ENCODE measurements around the gene KRTAP29-1.

Gene KRTAP29-1

DNA sequence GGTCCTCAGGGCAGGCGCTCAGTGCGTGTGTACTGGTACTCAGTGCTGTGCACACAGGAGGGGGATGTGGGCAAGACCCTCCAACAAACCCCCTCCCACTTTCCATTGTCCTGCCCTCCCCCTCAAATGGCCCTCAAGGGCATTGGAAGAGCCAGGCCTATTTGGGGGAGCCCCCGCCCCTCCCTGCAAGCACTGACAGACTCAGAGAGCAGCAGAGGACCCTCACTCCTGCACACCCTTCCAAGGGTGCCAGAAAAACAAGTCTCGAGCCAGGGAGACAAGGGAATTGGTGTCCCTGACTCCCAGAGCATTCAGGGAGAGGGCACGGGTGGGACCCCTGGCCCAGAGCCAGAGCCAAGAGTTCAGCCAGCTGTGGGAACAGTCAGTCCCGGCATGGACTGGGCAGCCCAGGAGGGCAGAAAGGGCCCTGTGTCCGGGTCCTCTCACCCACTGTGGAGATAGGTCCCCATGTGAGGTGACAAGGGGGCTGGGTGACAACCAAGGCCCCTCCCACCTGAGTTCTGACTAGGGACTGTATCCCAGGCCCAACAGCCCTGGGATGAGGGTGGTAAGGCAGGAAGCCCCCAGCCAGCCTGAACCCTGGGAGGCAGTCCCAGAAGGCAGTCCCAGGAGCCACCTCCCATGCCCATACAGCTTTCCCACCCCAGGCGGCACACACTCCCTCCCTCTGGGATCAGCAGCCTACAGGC lies 24.9 kb upstream of the KRTAP29-1 start:
- DNase-seq (ENCODE audit: low read depth): no peak
- TF ChIP-seq CTCF (IDR thresholded peaks at IDR 0.05; ENCODE audit: control insufficient read depth, insufficient read depth, low read depth, low read length, missing control alignments): no peak

DNA sequence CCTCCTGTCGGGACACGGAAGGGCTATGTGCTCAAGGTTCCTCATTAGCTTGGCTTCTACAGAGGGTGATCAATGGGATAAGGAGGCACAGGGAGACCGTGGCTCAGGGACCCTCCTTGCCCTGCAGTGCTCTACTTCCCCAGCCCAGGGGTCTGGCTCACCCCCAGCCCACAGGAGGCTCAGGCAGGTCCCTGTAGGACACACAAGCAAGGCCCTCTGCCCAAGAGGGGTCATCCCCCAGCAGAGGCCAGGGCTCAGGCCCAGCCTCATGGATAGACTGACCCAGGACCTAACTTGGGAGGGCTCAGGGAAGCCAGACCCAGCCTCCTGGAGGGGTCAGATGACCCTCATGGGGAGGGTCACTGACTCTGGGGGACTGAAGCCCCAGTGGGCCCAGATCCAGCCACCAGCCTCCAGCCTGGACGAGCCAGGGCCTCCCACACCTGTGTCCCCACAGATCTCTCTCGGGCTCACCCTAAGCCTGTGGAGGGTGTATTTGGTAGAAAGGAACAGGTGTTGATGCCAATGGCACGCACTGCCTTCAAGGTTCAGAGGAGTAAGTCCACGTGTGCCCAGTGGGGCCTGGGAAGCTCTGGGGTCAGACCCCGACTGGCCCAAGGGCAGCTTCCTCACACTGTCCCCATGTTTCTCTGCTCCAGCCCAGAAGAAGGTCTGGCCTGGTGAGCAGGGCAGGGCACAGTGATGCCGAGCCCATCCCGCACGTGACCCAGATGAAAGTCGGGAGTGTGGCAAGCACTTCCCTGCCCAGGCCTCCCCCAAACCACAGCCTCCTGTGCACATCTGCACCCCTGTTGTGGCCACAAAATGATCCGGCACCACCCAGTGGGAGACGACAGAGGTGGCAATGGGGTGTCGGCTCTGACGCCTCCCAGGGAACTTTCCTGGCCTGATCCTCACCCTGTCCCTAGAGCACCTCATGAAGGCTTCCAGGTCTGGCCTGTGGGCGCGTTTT lies 23.8 kb upstream of the KRTAP29-1 start:
- no peak overlapping the region for H3K4me3 ChIP-seq (ENCODE audit: control insufficient read depth, low read depth, low read length)
- DNase-seq (ENCODE audit: low read depth): no peak
- TF ChIP-seq CTCF (IDR thresholded peaks at IDR 0.05; ENCODE audit: control insufficient read depth, insufficient read depth, low read depth, low read length, missing control alignments): no peak

More for the DNA sequence above, 24.9 kb upstream of the KRTAP29-1 start:
- H3K4me3 ChIP-seq (ENCODE audit: control insufficient read depth, low read depth, low read length): no peak overlapping the region

DNA sequence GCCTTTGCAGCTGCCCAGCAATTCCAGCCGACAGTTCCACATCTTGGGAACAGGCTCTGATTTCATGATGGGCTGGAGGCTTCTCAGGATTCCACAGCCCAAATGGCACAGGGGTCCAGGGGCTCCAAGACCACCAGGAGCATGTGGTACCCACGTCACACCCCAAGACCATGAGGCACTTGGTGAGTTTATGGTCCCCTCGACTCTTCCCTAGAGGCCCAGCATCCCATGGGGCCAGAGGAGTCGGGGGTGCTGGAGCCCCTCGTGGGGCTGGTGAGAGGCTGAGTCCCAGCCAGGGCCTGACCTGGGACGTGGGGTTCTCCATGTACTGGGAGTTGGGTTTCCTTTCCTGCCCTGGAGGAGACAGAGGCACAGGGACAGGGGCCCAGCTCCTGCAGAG lies 23.0 kb upstream of the KRTAP29-1 start:
- TF ChIP-seq CTCF (IDR thresholded peaks at IDR 0.05; ENCODE audit: control insufficient read depth, insufficient read depth, low read depth, low read length, missing control alignments): no peak
- H3K4me3 ChIP-seq (ENCODE audit: control insufficient read depth, low read depth, low read length): no peak overlapping the region
- no peak for DNase-seq (ENCODE audit: low read depth)

DNA sequence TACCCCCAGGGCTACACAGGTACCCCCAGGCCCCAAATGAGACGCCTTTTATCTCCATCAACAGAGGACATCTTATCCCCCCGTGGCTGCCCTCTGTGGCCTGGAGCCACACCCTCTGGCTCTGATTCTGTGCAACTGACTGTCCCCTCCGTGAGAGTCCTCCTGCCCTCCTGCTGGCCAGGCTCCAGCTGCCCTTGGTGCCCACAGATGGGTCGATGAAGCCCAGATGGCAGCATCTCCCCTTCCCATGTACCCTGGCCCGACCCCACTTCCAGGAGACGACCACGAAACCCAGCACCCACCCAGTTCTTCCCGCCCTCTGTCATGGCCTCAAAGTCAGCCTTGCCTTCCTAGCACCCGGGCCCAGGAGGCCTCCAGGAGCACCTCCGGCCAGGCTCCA lies 22.5 kb upstream of the KRTAP29-1 start:
- no peak overlapping the region for H3K4me3 ChIP-seq (ENCODE audit: control insufficient read depth, low read depth, low read length)
- no peak for TF ChIP-seq CTCF (IDR thresholded peaks at IDR 0.05; ENCODE audit: control insufficient read depth, insufficient read depth, low read depth, low read length, missing control alignments)
- DNase-seq (ENCODE audit: low read depth): no peak

GRCh38 chr17:41324180-41325075 lies 21.8 kb upstream of the KRTAP29-1 start:
- DNase-seq (ENCODE audit: low read depth): no peak
- no peak overlapping the region for H3K4me3 ChIP-seq (ENCODE audit: control insufficient read depth, low read depth, low read length)
- TF ChIP-seq CTCF (IDR thresholded peaks at IDR 0.05; ENCODE audit: control insufficient read depth, insufficient read depth, low read depth, low read length, missing control alignments): peak; percentile 36
